KMS-11 (cell line): ENCODE data around the gene SH3GL3.
A peak's percentile ranks its signal among the peaks of the same experiment; 100 is the strongest.

Experiments used
- H2AFZ ChIP-seq: fragments of 200-600 bp; sonication (generic); 2 replicates; pipeline ENCODE4 v1.6.1; 2016; ENCODE audit warnings: antibody characterized with exemption, mixed run types, low read depth
- H3K27ac ChIP-seq: fragments of 200-600 bp; sonication (generic); 2 replicates; pipeline ENCODE4 v1.6.1; 2016; ENCODE audit warnings: mild to moderate bottlenecking, mixed run types
- H3K27me3 ChIP-seq: fragments of 200-600 bp; sonication (generic); 2 replicates; pipeline ENCODE4 v1.6.1; 2017; ENCODE audit warnings: mild to moderate bottlenecking, low read depth, mixed run types, moderate library complexity; ENCODE audit not compliant: insufficient read depth
- H3K36me3 ChIP-seq: fragments of 200-600 bp; sonication (generic); 2 replicates; pipeline ENCODE4 v1.6.1; 2017; ENCODE audit warnings: mild to moderate bottlenecking, mixed run types; ENCODE audit not compliant: insufficient read depth
- H3K4me1 ChIP-seq: fragments of 200-600 bp; sonication (generic); 2 replicates; pipeline ENCODE4 v1.6.1; 2016; ENCODE audit warnings: mild to moderate bottlenecking, low read depth, mixed run types; ENCODE audit not compliant: poor library complexity, severe bottlenecking
- H3K4me2 ChIP-seq: fragments of 200-600 bp; sonication (generic); 2 replicates; pipeline ENCODE4 v1.7.0; 2016; ENCODE audit warnings: mild to moderate bottlenecking, mixed run types
- H3K4me3 ChIP-seq: fragments of 200-600 bp; sonication (generic); IDR thresholded peaks from 2 replicates; pipeline ENCODE4 v1.6.1; 2017; ENCODE audit warnings: low read depth, low read length, mixed read lengths; ENCODE audit not compliant: insufficient read depth
- H3K79me2 ChIP-seq: fragments of 200-600 bp; sonication (generic); 2 replicates; pipeline ENCODE4 v1.6.1; 2016; ENCODE audit warnings: low read depth, mixed run types; ENCODE audit not compliant: insufficient read depth
- H3K9ac ChIP-seq: fragments of 200-600 bp; sonication (generic); 2 replicates; pipeline ENCODE4 v1.6.1; 2016; ENCODE audit warnings: mild to moderate bottlenecking, mixed run types
- H4K20me1 ChIP-seq: fragments of 200-600 bp; sonication (generic); 2 replicates; pipeline ENCODE4 v1.6.1; 2016; ENCODE audit warnings: mild to moderate bottlenecking, mixed run types; ENCODE audit not compliant: insufficient read depth
- TF ChIP-seq, protein P1 (sequence below): fragments of 200-600 bp; sonication (generic); conservative IDR thresholded peaks from 2 replicates; pipeline ENCODE4 v1.6.1; 2017; ENCODE audit warnings: low read depth, mild to moderate bottlenecking, antibody characterized with exemption, low read length, moderate library complexity, mixed read lengths

Gene SH3GL3

GRCh38 chr15:83655237-83655616 is 208.1 kb downstream of the SH3GL3 start:
- no peak overlapping the region for H3K9ac ChIP-seq
- no peaks in the 10 kb centered on the region for H3K4me1 ChIP-seq
- no peak overlapping the region for H3K27ac ChIP-seq
- no peak overlapping the region for H2AFZ ChIP-seq
- H4K20me1 ChIP-seq, result no peaks in the 10 kb centered on the region
- H3K79me2 ChIP-seq, result no peaks in the 10 kb centered on the region
- no peak overlapping the region for H3K4me3 ChIP-seq
- TF ChIP-seq, protein P1, sequence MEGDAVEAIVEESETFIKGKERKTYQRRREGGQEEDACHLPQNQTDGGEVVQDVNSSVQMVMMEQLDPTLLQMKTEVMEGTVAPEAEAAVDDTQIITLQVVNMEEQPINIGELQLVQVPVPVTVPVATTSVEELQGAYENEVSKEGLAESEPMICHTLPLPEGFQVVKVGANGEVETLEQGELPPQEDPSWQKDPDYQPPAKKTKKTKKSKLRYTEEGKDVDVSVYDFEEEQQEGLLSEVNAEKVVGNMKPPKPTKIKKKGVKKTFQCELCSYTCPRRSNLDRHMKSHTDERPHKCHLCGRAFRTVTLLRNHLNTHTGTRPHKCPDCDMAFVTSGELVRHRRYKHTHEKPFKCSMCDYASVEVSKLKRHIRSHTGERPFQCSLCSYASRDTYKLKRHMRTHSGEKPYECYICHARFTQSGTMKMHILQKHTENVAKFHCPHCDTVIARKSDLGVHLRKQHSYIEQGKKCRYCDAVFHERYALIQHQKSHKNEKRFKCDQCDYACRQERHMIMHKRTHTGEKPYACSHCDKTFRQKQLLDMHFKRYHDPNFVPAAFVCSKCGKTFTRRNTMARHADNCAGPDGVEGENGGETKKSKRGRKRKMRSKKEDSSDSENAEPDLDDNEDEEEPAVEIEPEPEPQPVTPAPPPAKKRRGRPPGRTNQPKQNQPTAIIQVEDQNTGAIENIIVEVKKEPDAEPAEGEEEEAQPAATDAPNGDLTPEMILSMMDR, result no peak
- H3K36me3 ChIP-seq, result no peaks in the 10 kb centered on the region
- no peaks in the 10 kb centered on the region for H3K27me3 ChIP-seq
- no peak overlapping the region for H3K4me2 ChIP-seq

- Histone ChIP-seq H4K20me1 (no peaks in the 10 kb centered on the region), H3K27me3 (no peaks in the 10 kb centered on the region)
Measured at GRCh38 chr15:83656192-83656591, 209.1 kb downstream of the SH3GL3 start.

GRCh38 chr15:83656943-83657528 is 209.9 kb downstream of the SH3GL3 start:
- Histone ChIP-seq H3K4me3 (no peak overlapping the region), H3K4me1 (no peaks in the 10 kb centered on the region), H2AFZ (no peak overlapping the region), H3K27me3 (no peaks in the 10 kb centered on the region), H3K27ac (no peak overlapping the region), H4K20me1 (no peaks in the 10 kb centered on the region), H3K36me3 (no peaks in the 10 kb centered on the region), H3K4me2 (no peak overlapping the region), H3K79me2 (no peaks in the 10 kb centered on the region), H3K9ac (no peak overlapping the region)
- TF ChIP-seq, protein P1, result no peak

More at GRCh38 chr15:83656192-83656591, 209.1 kb downstream of the SH3GL3 start:
- H3K79me2 ChIP-seq, result no peaks in the 10 kb centered on the region
- no peaks in the 10 kb centered on the region for H3K4me1 ChIP-seq
- H3K9ac ChIP-seq, result no peak overlapping the region
- H3K4me3 ChIP-seq, result no peak overlapping the region
- TF ChIP-seq, protein P1, result no peak
- H3K4me2 ChIP-seq, result no peak overlapping the region
- no peaks in the 10 kb centered on the region for H3K36me3 ChIP-seq
- no peak overlapping the region for H3K27ac ChIP-seq
- no peak overlapping the region for H2AFZ ChIP-seq

DNA sequence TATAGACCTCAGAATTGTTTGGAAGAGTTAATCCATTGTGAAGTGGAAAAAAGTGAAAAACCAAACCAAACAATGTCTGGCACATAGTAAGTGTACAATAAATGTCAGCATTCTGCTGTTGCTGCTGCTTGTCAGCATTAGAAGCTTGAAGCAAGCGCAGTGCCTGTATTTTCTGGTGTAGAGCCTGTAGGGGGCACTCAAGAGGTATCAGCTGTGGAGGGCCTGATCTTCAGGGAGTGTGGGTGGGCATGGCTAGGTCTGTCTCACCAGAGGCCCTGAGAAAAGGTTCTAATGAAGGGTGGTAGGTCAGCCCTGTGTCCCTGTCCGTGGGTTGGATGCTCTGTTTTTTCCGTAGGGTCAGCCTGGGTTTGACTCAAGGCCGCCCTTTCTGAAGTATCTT is 210.4 kb downstream of the SH3GL3 start:
- Histone ChIP-seq H3K4me3 (no peak overlapping the region), H2AFZ (no peak overlapping the region), H3K36me3 (no peaks in the 10 kb centered on the region), H4K20me1 (no peaks in the 10 kb centered on the region), H3K79me2 (no peaks in the 10 kb centered on the region), H3K9ac (no peak overlapping the region), H3K27ac (no peak overlapping the region), H3K4me2 (no peak overlapping the region), H3K4me1 (no peaks in the 10 kb centered on the region), H3K27me3 (no peaks in the 10 kb centered on the region)
- TF ChIP-seq, protein P1, result 0 out of 2 replicates have a peak, but pooled peaks have one; percentile 30
